ENCODE results near the gene COL7A1. TPM values are rescaled to one million over a fixed set of nuclear protein-coding genes. Genes with fewer than 3 reads are reported as not detected.

The COL7A1 gene
- total and polyA plus RNA-seq, 2 of the 8 experiments (the other 6 are each of a cell fraction or from before 2014, with no cell fraction given), result 10.7 to 13.9 TPM

DNA sequence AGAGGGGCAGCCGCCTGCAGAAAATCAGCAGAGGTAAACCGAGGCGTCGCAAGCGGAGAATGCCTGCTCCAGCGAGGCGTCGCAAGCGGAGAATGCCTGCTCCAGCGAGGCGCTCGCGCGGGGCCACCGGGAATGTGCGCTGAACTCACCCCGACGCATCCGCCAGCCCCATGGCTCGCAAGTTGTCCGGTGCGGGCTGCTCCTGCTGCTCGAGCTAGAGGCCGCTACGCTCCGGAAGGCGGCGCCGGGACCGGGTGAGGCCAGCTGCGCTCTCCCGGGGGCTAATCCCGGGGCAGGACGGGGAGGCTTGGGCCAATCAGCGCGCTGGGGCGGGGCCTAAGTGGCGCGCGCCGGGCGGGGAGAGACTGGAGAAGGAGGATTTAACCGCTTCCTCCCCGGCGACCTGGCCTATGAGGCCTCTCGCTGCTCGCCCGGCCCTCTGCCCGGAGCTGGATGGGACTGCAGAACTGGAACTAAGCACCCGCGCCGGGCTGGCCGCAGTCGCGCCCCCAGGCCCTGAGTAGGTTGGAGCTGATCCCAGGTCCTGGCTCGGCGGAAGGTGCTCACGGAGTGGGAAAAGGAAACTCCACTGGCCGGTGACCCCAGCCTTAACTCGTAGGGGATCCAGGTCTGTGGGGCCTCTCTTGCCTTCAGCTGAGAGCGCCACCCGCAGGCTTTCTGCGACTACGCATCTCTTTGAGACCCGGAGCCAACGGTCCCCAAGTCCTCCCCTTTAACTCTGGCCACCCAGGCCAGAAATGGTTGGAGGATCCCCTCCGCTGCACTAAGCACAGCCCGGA, 40.3 kb upstream of the COL7A1 start, which contains the start of gene SLC26A6 (continued):
- TF ChIP-seq GABPA (IDR thresholded peaks at IDR 0.05; ENCODE audit: borderline replicate concordance, insufficient read depth, low read length) (peak; percentile 29; the same call in 1 of the 2 replicates), CTBP2 (IDR thresholded peaks at IDR 0.05; ENCODE audit: borderline replicate concordance, insufficient read depth, insufficient read length, low read length) (no peak), JUND (IDR thresholded peaks at IDR 0.05; ENCODE audit: low read length) (no peak), GTF2F1 (IDR thresholded peaks at IDR 0.05; ENCODE audit: borderline replicate concordance, low read depth, low read length) (no peak), SP2 (IDR thresholded peaks at IDR 0.05; ENCODE audit: low read length) (no peak), CBX5 (IDR thresholded peaks at IDR 0.05; ENCODE audit: low read depth, low read length) (no peak), POLR2AphosphoS5 (IDR thresholded peaks at IDR 0.05; ENCODE audit: low read depth, low read length) (peak; percentile 64), RAD21 (IDR thresholded peaks at IDR 0.05 in 1 of 2, conservative IDR thresholded peaks at IDR 0.05 in 1 of 2; ENCODE audit: low read depth in 2 of 2, low read length in 2 of 2) (peak; percentile 55 to 67), SIN3A (conservative IDR thresholded peaks at IDR 0.05 in 1 of 2, IDR thresholded peaks at IDR 0.05 in 1 of 2; ENCODE audit: low read depth in 1 of 2, low read length in 2 of 2) (peak in 1 of 2 experiments; percentile 78; a peak in 2 of 4 replicates), YY1 (IDR thresholded peaks at IDR 0.05; ENCODE audit: low read depth, low read length) (peak; percentile 21; the same call in 1 of the 2 replicates)
- TF ChIP-seq, protein P1, sequence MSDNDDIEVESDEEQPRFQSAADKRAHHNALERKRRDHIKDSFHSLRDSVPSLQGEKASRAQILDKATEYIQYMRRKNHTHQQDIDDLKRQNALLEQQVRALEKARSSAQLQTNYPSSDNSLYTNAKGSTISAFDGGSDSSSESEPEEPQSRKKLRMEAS (IDR thresholded peaks at IDR 0.05), result peak; percentile 49
- TF ChIP-seq, protein P2, sequence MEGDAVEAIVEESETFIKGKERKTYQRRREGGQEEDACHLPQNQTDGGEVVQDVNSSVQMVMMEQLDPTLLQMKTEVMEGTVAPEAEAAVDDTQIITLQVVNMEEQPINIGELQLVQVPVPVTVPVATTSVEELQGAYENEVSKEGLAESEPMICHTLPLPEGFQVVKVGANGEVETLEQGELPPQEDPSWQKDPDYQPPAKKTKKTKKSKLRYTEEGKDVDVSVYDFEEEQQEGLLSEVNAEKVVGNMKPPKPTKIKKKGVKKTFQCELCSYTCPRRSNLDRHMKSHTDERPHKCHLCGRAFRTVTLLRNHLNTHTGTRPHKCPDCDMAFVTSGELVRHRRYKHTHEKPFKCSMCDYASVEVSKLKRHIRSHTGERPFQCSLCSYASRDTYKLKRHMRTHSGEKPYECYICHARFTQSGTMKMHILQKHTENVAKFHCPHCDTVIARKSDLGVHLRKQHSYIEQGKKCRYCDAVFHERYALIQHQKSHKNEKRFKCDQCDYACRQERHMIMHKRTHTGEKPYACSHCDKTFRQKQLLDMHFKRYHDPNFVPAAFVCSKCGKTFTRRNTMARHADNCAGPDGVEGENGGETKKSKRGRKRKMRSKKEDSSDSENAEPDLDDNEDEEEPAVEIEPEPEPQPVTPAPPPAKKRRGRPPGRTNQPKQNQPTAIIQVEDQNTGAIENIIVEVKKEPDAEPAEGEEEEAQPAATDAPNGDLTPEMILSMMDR (IDR thresholded peaks at IDR 0.05; ENCODE audit: control extremely low read depth in 1 of 3, insufficient read depth in 1 of 3, low read depth in 1 of 3, low read length in 3 of 3), result peak in 2 of 3 experiments; percentile 76 to 86; a peak in 3 of 4 replicates

Data from H1 (cell line).